Measurements from ENCODE around the gene STAT4. TPM values are rescaled to one million over a fixed set of nuclear protein-coding genes. Genes with fewer than 3 reads are reported as not detected.

STAT4 gene
- total RNA-seq, 1 donor from 2014 or later: 1.6 TPM

GRCh38 chr2:191100216-191100615, 50.6 kb downstream of the STAT4 start:
- H3K4me1 ChIP-seq (ENCODE audit: insufficient read depth, low read length): no peaks in the 10 kb centered on the region
- DNase-seq (ENCODE audit: low read depth) (no peak), FAIRE-seq (no peak)
- no peak overlapping the region for H3K27ac Mint-ChIP-seq (ENCODE audit: unreplicated experiment)
- H3K36me3 Mint-ChIP-seq (ENCODE audit: low read depth, unreplicated experiment): no peaks in the 10 kb centered on the region
- H3K79me2 ChIP-seq (ENCODE audit: insufficient read depth, low read length): no peaks in the 10 kb centered on the region
- TF ChIP-seq EZH2 (IDR thresholded peaks at IDR 0.05; ENCODE audit: insufficient read depth, low read length) (no peak), CTCF (IDR thresholded peaks at IDR 0.05; ENCODE audit: insufficient read depth, low read depth, low read length) (no peak)
- peaks cover 5% of the 10 kb centered on the region for H3K9me3 Mint-ChIP-seq (ENCODE audit: unreplicated experiment)
- H3K27me3 ChIP-seq (ENCODE audit: insufficient read depth, low read length): no peaks in the 10 kb centered on the region
- no peak overlapping the region for H3K4me3 Mint-ChIP-seq (ENCODE audit: unreplicated experiment)
- no peak overlapping the region for H3K27ac ChIP-seq (ENCODE audit: low read depth, low read length)
- H3K36me3 ChIP-seq (ENCODE audit: insufficient read depth, low read length): no peaks in the 10 kb centered on the region
- H3K4me2 ChIP-seq (ENCODE audit: low read length): no peak overlapping the region
- peaks cover 3% of the 10 kb centered on the region for H3K4me1 Mint-ChIP-seq (ENCODE audit: low read depth, unreplicated experiment)
- H3K9ac ChIP-seq (ENCODE audit: low read length): no peak overlapping the region
- no peaks in the 10 kb centered on the region for H4K20me1 ChIP-seq (ENCODE audit: insufficient read depth, low read length)
- no peak overlapping the region for H2AFZ ChIP-seq (ENCODE audit: low read depth, low read length)
- H3K9me3 ChIP-seq (ENCODE audit: insufficient read depth, low read depth, low read length): no peaks in the 10 kb centered on the region
- H3K4me3 ChIP-seq (ENCODE audit: insufficient read depth, low read depth, low read length): no peak overlapping the region
- peaks cover 1% of the 10 kb centered on the region for H3K27me3 Mint-ChIP-seq (ENCODE audit: low read depth, unreplicated experiment)

GRCh38 chr2:191087311-191087710, 63.5 kb downstream of the STAT4 start:
- FAIRE-seq (no peak), DNase-seq (ENCODE audit: low read depth) (no peak)
- Mint-ChIP-seq H3K4me3 (ENCODE audit: unreplicated experiment) (no peak overlapping the region), H3K27ac (ENCODE audit: unreplicated experiment) (no peak overlapping the region), H3K27me3 (ENCODE audit: low read depth, unreplicated experiment) (no peaks in the 10 kb centered on the region), H3K4me1 (ENCODE audit: low read depth, unreplicated experiment) (no peaks in the 10 kb centered on the region), H3K9me3 (ENCODE audit: unreplicated experiment) (no peaks in the 10 kb centered on the region), H3K36me3 (ENCODE audit: low read depth, unreplicated experiment) (no peaks in the 10 kb centered on the region)
- Histone ChIP-seq H3K27ac (ENCODE audit: low read depth, low read length) (no peak overlapping the region), H3K79me2 (ENCODE audit: insufficient read depth, low read length) (no peaks in the 10 kb centered on the region), H2AFZ (ENCODE audit: low read depth, low read length) (no peak overlapping the region), H3K4me1 (ENCODE audit: insufficient read depth, low read length) (no peaks in the 10 kb centered on the region), H3K9me3 (ENCODE audit: insufficient read depth, low read depth, low read length) (no peaks in the 10 kb centered on the region), H3K36me3 (ENCODE audit: insufficient read depth, low read length) (no peaks in the 10 kb centered on the region), H3K27me3 (ENCODE audit: insufficient read depth, low read length) (no peaks in the 10 kb centered on the region), H3K4me3 (ENCODE audit: insufficient read depth, low read depth, low read length) (no peak overlapping the region), H3K9ac (ENCODE audit: low read length) (no peak overlapping the region), H4K20me1 (ENCODE audit: insufficient read depth, low read length) (no peaks in the 10 kb centered on the region), H3K4me2 (ENCODE audit: low read length) (no peak overlapping the region)
- TF ChIP-seq EZH2 (IDR thresholded peaks at IDR 0.05; ENCODE audit: insufficient read depth, low read length) (no peak), CTCF (IDR thresholded peaks at IDR 0.05; ENCODE audit: insufficient read depth, low read depth, low read length) (no peak)

- Histone ChIP-seq H3K4me1 (ENCODE audit: insufficient read depth, low read length) (no peaks in the 10 kb centered on the region), H3K27ac (ENCODE audit: low read depth, low read length) (no peak overlapping the region), H3K79me2 (ENCODE audit: insufficient read depth, low read length) (no peaks in the 10 kb centered on the region), H2AFZ (ENCODE audit: low read depth, low read length) (no peak overlapping the region), H3K9me3 (ENCODE audit: insufficient read depth, low read depth, low read length) (no peaks in the 10 kb centered on the region), H4K20me1 (ENCODE audit: insufficient read depth, low read length) (no peaks in the 10 kb centered on the region), H3K4me2 (ENCODE audit: low read length) (no peak overlapping the region), H3K9ac (ENCODE audit: low read length) (no peak overlapping the region), H3K36me3 (ENCODE audit: insufficient read depth, low read length) (no peaks in the 10 kb centered on the region), H3K4me3 (ENCODE audit: insufficient read depth, low read depth, low read length) (no peak overlapping the region), H3K27me3 (ENCODE audit: insufficient read depth, low read length) (no peaks in the 10 kb centered on the region)
- DNase-seq (ENCODE audit: low read depth) (no peak), FAIRE-seq (no peak)
- Mint-ChIP-seq H3K36me3 (ENCODE audit: low read depth, unreplicated experiment) (no peaks in the 10 kb centered on the region), H3K4me3 (ENCODE audit: unreplicated experiment) (no peak overlapping the region), H3K27me3 (ENCODE audit: low read depth, unreplicated experiment) (no peaks in the 10 kb centered on the region), H3K27ac (ENCODE audit: unreplicated experiment) (no peak overlapping the region), H3K9me3 (ENCODE audit: unreplicated experiment) (no peaks in the 10 kb centered on the region), H3K4me1 (ENCODE audit: low read depth, unreplicated experiment) (no peaks in the 10 kb centered on the region)
- TF ChIP-seq CTCF (IDR thresholded peaks at IDR 0.05; ENCODE audit: insufficient read depth, low read depth, low read length) (no peak), EZH2 (IDR thresholded peaks at IDR 0.05; ENCODE audit: insufficient read depth, low read length) (no peak)
These were observed 64.1 kb downstream of the STAT4 start for GRCh38 chr2:191086706-191087105.
